Uterus (tissue), 2 donors: ENCODE results near the gene MKLN1.

Experiments used
- POLR2A ChIP-seq, 2 donors: fragments of 450-650 bp; IDR thresholded peaks; one replicate each; pipeline ENCODE4 v1.6.1; 2016; ENCODE audit warnings: antibody characterized with exemption in 2 of 2, mild to moderate bottlenecking in 1 of 2, moderate library complexity in 1 of 2
- TF ChIP-seq, protein P1 (sequence below), 4 experiments: fragments of 200-600 bp in 2 of 4; fragments of 450-650 bp in 2 of 4; sonication (generic) in 2 of 4; IDR thresholded peaks; one replicate each; pipeline ENCODE4 v1.5.1; 2016 to 2019; ENCODE audit warnings: antibody characterized with exemption in 4 of 4, mild to moderate bottlenecking in 2 of 4, moderate library complexity in 1 of 4

GRCh38 chr7:131483586-131483985 is 155.9 kb downstream of the MKLN1 start:
- TF ChIP-seq, protein P1, sequence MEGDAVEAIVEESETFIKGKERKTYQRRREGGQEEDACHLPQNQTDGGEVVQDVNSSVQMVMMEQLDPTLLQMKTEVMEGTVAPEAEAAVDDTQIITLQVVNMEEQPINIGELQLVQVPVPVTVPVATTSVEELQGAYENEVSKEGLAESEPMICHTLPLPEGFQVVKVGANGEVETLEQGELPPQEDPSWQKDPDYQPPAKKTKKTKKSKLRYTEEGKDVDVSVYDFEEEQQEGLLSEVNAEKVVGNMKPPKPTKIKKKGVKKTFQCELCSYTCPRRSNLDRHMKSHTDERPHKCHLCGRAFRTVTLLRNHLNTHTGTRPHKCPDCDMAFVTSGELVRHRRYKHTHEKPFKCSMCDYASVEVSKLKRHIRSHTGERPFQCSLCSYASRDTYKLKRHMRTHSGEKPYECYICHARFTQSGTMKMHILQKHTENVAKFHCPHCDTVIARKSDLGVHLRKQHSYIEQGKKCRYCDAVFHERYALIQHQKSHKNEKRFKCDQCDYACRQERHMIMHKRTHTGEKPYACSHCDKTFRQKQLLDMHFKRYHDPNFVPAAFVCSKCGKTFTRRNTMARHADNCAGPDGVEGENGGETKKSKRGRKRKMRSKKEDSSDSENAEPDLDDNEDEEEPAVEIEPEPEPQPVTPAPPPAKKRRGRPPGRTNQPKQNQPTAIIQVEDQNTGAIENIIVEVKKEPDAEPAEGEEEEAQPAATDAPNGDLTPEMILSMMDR (IDR thresholded peaks at IDR 0.05): no peak
- no peak for TF ChIP-seq POLR2A (IDR thresholded peaks at IDR 0.05)
